Fibroblast of lung (primary cell): ENCODE measurements around the gene PTPN5. TPM values are rescaled to one million over a fixed set of nuclear protein-coding genes. Genes with fewer than 3 reads are reported as not detected.

Experiments
- DNase-seq, 2 donors: peaks; one replicate each; pipeline versions ENCODE4 v3.0.0 to v3.0.0-alpha.2; 2010; ENCODE audit warnings: low read depth in 2 of 2
- H2AFZ ChIP-seq: 2 replicates; pipeline ENCODE4 v1.5.1; 2012; ENCODE audit warnings: low read length, control low read depth, inconsistent platforms
- H3K27ac ChIP-seq: 2 replicates; pipeline ENCODE4 v1.5.1; 2011; ENCODE audit warnings: low read length, control low read depth; ENCODE audit not compliant: insufficient read depth
- H3K27me3 ChIP-seq: 2 replicates; pipeline ENCODE4 v1.5.1; 2011; ENCODE audit warnings: mild to moderate bottlenecking, low read length; ENCODE audit not compliant: control insufficient read depth, insufficient read depth
- H3K36me3 ChIP-seq: 2 replicates; pipeline ENCODE4 v1.5.1; 2011; ENCODE audit warnings: low read length; ENCODE audit not compliant: control insufficient read depth, insufficient read depth
- H3K4me1 ChIP-seq: 2 replicates; pipeline ENCODE4 v1.5.1; 2011; ENCODE audit warnings: low read length; ENCODE audit not compliant: control insufficient read depth, insufficient read depth; ENCODE audit errors: extremely low read depth
- H3K4me2 ChIP-seq: 2 replicates; pipeline ENCODE4 v1.5.1; 2011; ENCODE audit warnings: low read length, control low read depth; ENCODE audit not compliant: insufficient read depth; ENCODE audit errors: extremely low read depth
- H3K4me3 ChIP-seq, 4 experiments: fragments of 200-600 bp in 1 of 4; sonication (generic) in 1 of 4; replicated peaks in 1 of 4; 2 replicates each; pipeline ENCODE4 v1.5.1; 2011 to 2016; ENCODE audit warnings: low read length in 4 of 4, low read depth in 3 of 4, mild to moderate bottlenecking in 3 of 4, control low read depth in 2 of 4, inconsistent platforms in 1 of 4, mixed read lengths in 1 of 4; ENCODE audit not compliant: insufficient read depth in 1 of 4; ENCODE audit errors: control extremely low read depth in 1 of 4
- H3K79me2 ChIP-seq: 2 replicates; pipeline ENCODE4 v1.5.1; 2012; ENCODE audit warnings: mild to moderate bottlenecking, low read length, inconsistent platforms; ENCODE audit not compliant: control insufficient read depth, insufficient read depth
- H3K9ac ChIP-seq: 2 replicates; pipeline ENCODE4 v1.5.1; 2011; ENCODE audit warnings: mild to moderate bottlenecking, low read length, control low read depth; ENCODE audit not compliant: insufficient read depth
- H3K9me3 ChIP-seq: 2 replicates; pipeline ENCODE4 v1.5.1; 2012; ENCODE audit warnings: low read depth, low read length; ENCODE audit not compliant: control insufficient read depth, insufficient read depth
- H4K20me1 ChIP-seq: 2 replicates; pipeline ENCODE4 v1.5.1; 2011; ENCODE audit warnings: low read length; ENCODE audit not compliant: control insufficient read depth, insufficient read depth; ENCODE audit errors: extremely low read depth
- EZH2 ChIP-seq: IDR thresholded peaks from 2 replicates; pipeline ENCODE4 v1.5.1; 2012; ENCODE audit warnings: low read length, control low read depth, mild to moderate bottlenecking; ENCODE audit errors: missing control alignments
- polyA plus RNA-seq, 2 donors: library from polyadenylated mRNA; depleted of rRNA in 1 of 2; stranded (reverse) in 1 of 2; unstranded in 1 of 2; fragments of >200 nt; gene quantifications; 2 replicates each; pipeline ENCODE4 v1.2.1, GENCODE V29; 2011 to 2012; ENCODE audit warnings: missing spikeins in 1 of 2
- total RNA-seq: library from RNA; depleted of rRNA; stranded (reverse); fragments of >200 nt; gene quantifications from 2 replicates; pipeline ENCODE4 v1.2.1, GENCODE V29; 2014
- TF ChIP-seq, protein P1 (sequence below), 2 donors: IDR thresholded peaks in 1 of 2; conservative IDR thresholded peaks in 1 of 2; 1 replicate in 1 of 2; 2 replicates in 1 of 2; pipeline ENCODE4 v1.5.1; 2011 to 2012; ENCODE audit warnings: low read length in 2 of 2, control low read depth in 1 of 2, inconsistent platforms in 1 of 2, low read depth in 1 of 2, mild to moderate bottlenecking in 1 of 2

Gene PTPN5
- total and polyA plus RNA-seq, 2 donors (not counting 1 experiment from before 2014, with no cell fraction given), result not detected

- H3K27me3 ChIP-seq, result peaks cover 10% of the 10 kb centered on the region
- H2AFZ ChIP-seq, result no peak overlapping the region
- no peaks in the 10 kb centered on the region for H3K4me1 ChIP-seq
- DNase-seq, result no peak
- no peak overlapping the region for H3K9ac ChIP-seq
- no peak overlapping the region for H3K4me2 ChIP-seq
- no peaks in the 10 kb centered on the region for H4K20me1 ChIP-seq
- no peaks in the 10 kb centered on the region for H3K9me3 ChIP-seq
- TF ChIP-seq EZH2, result no peak
- TF ChIP-seq, protein P1, sequence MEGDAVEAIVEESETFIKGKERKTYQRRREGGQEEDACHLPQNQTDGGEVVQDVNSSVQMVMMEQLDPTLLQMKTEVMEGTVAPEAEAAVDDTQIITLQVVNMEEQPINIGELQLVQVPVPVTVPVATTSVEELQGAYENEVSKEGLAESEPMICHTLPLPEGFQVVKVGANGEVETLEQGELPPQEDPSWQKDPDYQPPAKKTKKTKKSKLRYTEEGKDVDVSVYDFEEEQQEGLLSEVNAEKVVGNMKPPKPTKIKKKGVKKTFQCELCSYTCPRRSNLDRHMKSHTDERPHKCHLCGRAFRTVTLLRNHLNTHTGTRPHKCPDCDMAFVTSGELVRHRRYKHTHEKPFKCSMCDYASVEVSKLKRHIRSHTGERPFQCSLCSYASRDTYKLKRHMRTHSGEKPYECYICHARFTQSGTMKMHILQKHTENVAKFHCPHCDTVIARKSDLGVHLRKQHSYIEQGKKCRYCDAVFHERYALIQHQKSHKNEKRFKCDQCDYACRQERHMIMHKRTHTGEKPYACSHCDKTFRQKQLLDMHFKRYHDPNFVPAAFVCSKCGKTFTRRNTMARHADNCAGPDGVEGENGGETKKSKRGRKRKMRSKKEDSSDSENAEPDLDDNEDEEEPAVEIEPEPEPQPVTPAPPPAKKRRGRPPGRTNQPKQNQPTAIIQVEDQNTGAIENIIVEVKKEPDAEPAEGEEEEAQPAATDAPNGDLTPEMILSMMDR (conservative IDR thresholded peaks at IDR 0.05 in 1 of 2, IDR thresholded peaks at IDR 0.05 in 1 of 2; ENCODE audit: low read depth in 1 of 2, low read length in 2 of 2), result no peak
- H3K36me3 ChIP-seq, result no peaks in the 10 kb centered on the region
- H3K27ac ChIP-seq, result no peak overlapping the region
- H3K79me2 ChIP-seq, result no peaks in the 10 kb centered on the region
- no peak overlapping the region for H3K4me3 ChIP-seq
These were observed 76.1 kb downstream of the PTPN5 start for GRCh38 chr11:18715476-18715875.

DNA sequence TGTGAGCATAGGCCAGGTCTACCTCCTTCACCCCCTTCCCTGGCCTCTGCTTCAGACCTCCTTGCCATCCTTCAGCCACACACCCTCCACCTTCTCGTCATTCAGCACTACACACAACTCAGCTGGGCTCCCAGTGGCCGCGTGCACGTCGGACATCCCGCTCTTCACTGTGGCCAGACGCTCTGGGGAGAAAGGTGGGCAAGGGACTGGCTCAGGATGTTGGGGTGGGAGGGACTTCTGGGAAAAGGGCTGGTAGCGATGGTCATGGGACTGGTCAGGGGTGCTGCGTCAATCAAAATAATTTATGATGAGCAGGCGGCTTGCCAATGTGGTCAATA is 77.2 kb downstream of the PTPN5 start:
- Histone ChIP-seq H4K20me1 (no peaks in the 10 kb centered on the region), H3K9ac (no peak overlapping the region), H3K36me3 (no peaks in the 10 kb centered on the region), H3K4me1 (no peaks in the 10 kb centered on the region), H3K9me3 (no peaks in the 10 kb centered on the region), H3K27ac (no peak overlapping the region), H2AFZ (no peak overlapping the region), H3K4me3 (no peak overlapping the region), H3K4me2 (no peak overlapping the region), H3K27me3 (peaks cover 16% of the 10 kb centered on the region), H3K79me2 (no peaks in the 10 kb centered on the region)
- no peak for TF ChIP-seq EZH2
- TF ChIP-seq, protein P1 (conservative IDR thresholded peaks at IDR 0.05 in 1 of 2, IDR thresholded peaks at IDR 0.05 in 1 of 2; ENCODE audit: low read depth in 1 of 2, low read length in 2 of 2), result no peak
- no peak for DNase-seq

DNA sequence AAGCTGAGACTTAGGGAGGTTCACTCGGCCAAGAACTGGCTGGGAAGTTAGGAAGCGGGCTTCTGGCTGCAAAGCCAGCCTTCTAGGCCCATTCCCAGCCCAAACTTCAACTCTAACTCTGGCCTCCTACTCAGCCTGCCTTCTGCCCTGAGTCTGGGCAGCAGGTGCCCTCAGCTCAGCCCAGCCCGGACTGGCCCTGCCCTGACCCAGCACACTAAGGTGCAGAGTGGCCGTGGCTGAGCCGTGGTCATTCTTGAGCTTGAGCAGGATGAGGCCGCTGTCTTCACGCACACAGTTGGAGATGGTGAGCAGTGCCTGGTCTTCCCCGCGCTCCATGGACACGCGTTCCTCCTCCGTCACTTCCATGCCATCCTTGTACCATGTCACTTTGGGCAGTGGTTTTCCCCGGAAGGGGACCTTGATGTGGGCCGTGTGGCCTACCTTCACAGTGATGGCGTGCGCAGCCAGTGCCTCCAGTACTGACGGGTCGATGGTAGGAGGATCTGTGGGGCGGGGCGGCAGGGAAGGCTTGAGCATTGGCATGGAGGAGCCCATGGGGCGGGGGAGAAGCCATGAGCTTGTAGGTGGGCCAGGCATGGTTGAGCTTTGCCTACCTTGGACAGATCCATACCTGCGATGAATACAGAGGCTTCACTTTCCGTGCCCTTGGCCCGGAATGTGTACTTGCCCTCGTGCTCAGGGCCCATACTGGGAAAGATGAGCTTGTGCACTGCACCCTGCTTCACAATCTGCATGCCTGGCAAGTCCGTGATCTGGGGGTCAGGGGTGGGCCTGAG is 77.8 kb downstream of the PTPN5 start:
- peaks cover 16% of the 10 kb centered on the region for H3K27me3 ChIP-seq
- TF ChIP-seq, protein P1 (conservative IDR thresholded peaks at IDR 0.05 in 1 of 2, IDR thresholded peaks at IDR 0.05 in 1 of 2; ENCODE audit: low read depth in 1 of 2, low read length in 2 of 2), result no peak
- no peak for TF ChIP-seq EZH2

More for the DNA sequence above, 77.8 kb downstream of the PTPN5 start:
- DNase-seq, result no peak
- Histone ChIP-seq H3K4me1 (no peaks in the 10 kb centered on the region), H3K4me3 (no peak overlapping the region), H3K27ac (no peak overlapping the region), H3K79me2 (no peaks in the 10 kb centered on the region), H2AFZ (no peak overlapping the region), H3K9me3 (no peaks in the 10 kb centered on the region), H4K20me1 (no peaks in the 10 kb centered on the region), H3K4me2 (no peak overlapping the region), H3K9ac (no peak overlapping the region), H3K36me3 (no peaks in the 10 kb centered on the region)
